CD4-positive, CD25-positive, alpha-beta regulatory T cell (primary cell): ENCODE results near the gene SLC35E2B. TPM values are rescaled to one million over a fixed set of nuclear protein-coding genes. Genes with fewer than 3 reads are reported as not detected.
"Not testable (repeated sequence)": the region's sequence is repeated elsewhere in the genome, so short reads cannot be mapped to it uniquely, and the experiment has no call there.

ENCODE experiments used
- ATAC-seq, 2 donors: fragments of 150-1000 bp; cut with Tn5 transposase; one replicate each; pipeline ENCODE4 v1.10.0; 2021; ENCODE audit warnings: low read depth in 2 of 2, moderate number of reproducible peaks in 2 of 2, moderate library complexity in 1 of 2
- DNase-seq, 3 donors: peaks; one replicate each; pipeline versions ENCODE4 v3.0.0 to v3.0.0-alpha.2; 2012 to 2022; ENCODE audit warnings: mixed read lengths in 1 of 3
- H3K27ac ChIP-seq: one replicate; pipeline ENCODE4 v1.7.0; 2013; ENCODE audit warnings: mild to moderate bottlenecking, low read length; ENCODE audit not compliant: insufficient read depth, poor library complexity, severe bottlenecking
- H3K27me3 ChIP-seq: one replicate; pipeline ENCODE4 v1.7.0; 2013; ENCODE audit warnings: low read length; ENCODE audit not compliant: control insufficient read depth, insufficient read depth
- H3K36me3 ChIP-seq: one replicate; pipeline ENCODE4 v1.7.0; 2013; ENCODE audit warnings: mild to moderate bottlenecking, low read length, moderate library complexity; ENCODE audit not compliant: control insufficient read depth, insufficient read depth
- H3K4me1 ChIP-seq: 2 replicates; pipeline ENCODE4 v1.7.0; 2013; ENCODE audit warnings: mild to moderate bottlenecking, low read length; ENCODE audit not compliant: insufficient read depth, control insufficient read depth, poor library complexity, severe bottlenecking
- H3K4me3 ChIP-seq: one replicate; pipeline ENCODE4 v1.7.0; 2013; ENCODE audit warnings: low read depth, mild to moderate bottlenecking, low read length, moderate library complexity
- H3K9me3 ChIP-seq, 2 experiments: 1 replicate in 1 of 2; 2 replicates in 1 of 2; pipeline ENCODE4 v1.7.0; 2013; ENCODE audit warnings: low read length in 2 of 2, mild to moderate bottlenecking in 1 of 2, moderate library complexity in 1 of 2; ENCODE audit not compliant: control insufficient read depth in 2 of 2
- H3K27ac Mint-ChIP-seq, 3 donors: one replicate each; pipeline ENCODE4 v1.8.0; 2020 to 2022; ENCODE audit warnings: mild to moderate bottlenecking in 3 of 3, mixed read lengths in 3 of 3, moderate library complexity in 2 of 3
- H3K27me3 Mint-ChIP-seq: one replicate; pipeline ENCODE4 v1.8.0; 2022; ENCODE audit warnings: mild to moderate bottlenecking, mixed read lengths
- H3K36me3 Mint-ChIP-seq: one replicate; pipeline ENCODE4 v1.8.0; 2020; ENCODE audit warnings: mixed read lengths
- H3K4me1 Mint-ChIP-seq, 4 donors: one replicate each; pipeline ENCODE4 v1.8.0; 2020 to 2022; ENCODE audit warnings: mixed read lengths in 4 of 4, mild to moderate bottlenecking in 1 of 4
- H3K4me3 Mint-ChIP-seq, 4 donors: one replicate each; pipeline ENCODE4 v1.8.0; 2020 to 2022; ENCODE audit warnings: mild to moderate bottlenecking in 4 of 4, mixed read lengths in 4 of 4, moderate library complexity in 3 of 4
- H3K9me3 Mint-ChIP-seq, 7 donors: one replicate each; pipeline ENCODE4 v1.8.0; 2020 to 2022; ENCODE audit warnings: mixed read lengths in 7 of 7, mild to moderate bottlenecking in 3 of 7, moderate library complexity in 2 of 7
- polyA plus RNA-seq, 4 donors: library from polyadenylated mRNA; unstranded; fragments of 300-500 nt; fragmentation: Illumina TruSeq; gene quantifications; one replicate each; pipeline ENCODE4 v1.2.3, GENCODE V29; 2021
- total RNA-seq: library from RNA; stranded (reverse); gene quantifications from one replicate; pipeline ENCODE4 v1.2.3, GENCODE V29; 2022

Gene SLC35E2B
- total and polyA plus RNA-seq, 5 donors from 2014 or later, result 25.8 to 77.6 (median 31.7) TPM

DNA sequence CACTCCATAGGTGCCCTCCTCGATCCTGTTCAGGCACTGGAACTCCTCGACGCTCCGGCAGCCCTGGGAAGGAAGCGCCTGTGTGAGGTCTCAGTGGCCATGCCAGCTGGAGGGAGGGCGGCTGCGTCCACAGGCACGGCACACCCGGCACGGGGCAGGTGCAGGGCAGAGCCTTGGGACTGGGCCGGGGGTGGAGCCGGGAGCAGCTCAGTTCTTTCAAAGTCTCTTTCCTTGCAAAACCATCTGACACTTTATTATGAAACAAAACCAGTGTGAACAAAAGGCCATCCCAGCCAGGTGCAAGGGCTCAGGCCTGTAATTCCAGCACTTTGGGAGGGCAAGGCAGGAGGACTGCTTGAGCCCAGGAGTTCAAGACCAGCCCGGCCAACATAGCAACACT lies 54.1 kb downstream of the SLC35E2B start:
- H3K4me1 ChIP-seq, H3K36me3 Mint-ChIP-seq, H3K4me3 Mint-ChIP-seq, H3K4me3 ChIP-seq, ATAC-seq, H3K27ac Mint-ChIP-seq, H3K27ac ChIP-seq, H3K27me3 ChIP-seq, H3K27me3 Mint-ChIP-seq, H3K36me3 ChIP-seq, H3K9me3 ChIP-seq, H3K9me3 Mint-ChIP-seq, H3K4me1 Mint-ChIP-seq, DNase-seq: not testable (repeated sequence)

GRCh38 chr1:1637479-1637875 lies 55.1 kb downstream of the SLC35E2B start:
- H3K4me1 ChIP-seq, result not testable (repeated sequence)

GRCh38 chr1:1636621-1637478 lies 55.7 kb downstream of the SLC35E2B start:
- H3K36me3 ChIP-seq, H3K9me3 ChIP-seq, H3K27ac ChIP-seq, H3K4me3 Mint-ChIP-seq, DNase-seq, H3K27me3 Mint-ChIP-seq, H3K9me3 Mint-ChIP-seq, H3K27ac Mint-ChIP-seq, H3K4me1 Mint-ChIP-seq, H3K36me3 Mint-ChIP-seq, H3K27me3 ChIP-seq, ATAC-seq, H3K4me3 ChIP-seq, H3K4me1 ChIP-seq: not testable (repeated sequence)

More at GRCh38 chr1:1637479-1637875, 55.1 kb downstream of the SLC35E2B start:
- H3K27ac Mint-ChIP-seq, H3K9me3 Mint-ChIP-seq, H3K27me3 Mint-ChIP-seq, H3K27me3 ChIP-seq, ATAC-seq, H3K27ac ChIP-seq, H3K36me3 ChIP-seq, H3K4me3 ChIP-seq, H3K4me3 Mint-ChIP-seq, H3K4me1 Mint-ChIP-seq, H3K36me3 Mint-ChIP-seq, H3K9me3 ChIP-seq, DNase-seq: not testable (repeated sequence)

- H3K27me3 Mint-ChIP-seq, H3K27ac Mint-ChIP-seq, H3K27me3 ChIP-seq, H3K4me3 Mint-ChIP-seq, H3K9me3 ChIP-seq, ATAC-seq, H3K36me3 Mint-ChIP-seq, H3K4me3 ChIP-seq, H3K4me1 Mint-ChIP-seq, DNase-seq, H3K27ac ChIP-seq, H3K9me3 Mint-ChIP-seq, H3K36me3 ChIP-seq: not testable (repeated sequence)
- peaks cover 23% of the 10 kb centered on the region for H3K4me1 ChIP-seq
Measured at GRCh38 chr1:1634613-1635012, 58.0 kb downstream of the SLC35E2B start.

GRCh38 chr1:1633409-1633808 lies 59.2 kb downstream of the SLC35E2B start:
- ATAC-seq, H3K4me3 Mint-ChIP-seq, H3K27me3 ChIP-seq, H3K27ac Mint-ChIP-seq, H3K36me3 ChIP-seq, H3K9me3 Mint-ChIP-seq, H3K9me3 ChIP-seq, DNase-seq, H3K4me1 Mint-ChIP-seq, H3K27ac ChIP-seq, H3K27me3 Mint-ChIP-seq, H3K4me3 ChIP-seq, H3K36me3 Mint-ChIP-seq: not testable (repeated sequence)
- H3K4me1 ChIP-seq, result peaks cover 29% of the 10 kb centered on the region

- H3K36me3 ChIP-seq, result no peaks in the 10 kb centered on the region
- peak within 1 kb of the TSS; percentile 19 to 85 (median 68) for H3K4me3 Mint-ChIP-seq
- no peak within 1 kb of the TSS for H3K27ac ChIP-seq
- no peaks in the 10 kb centered on the region for H3K9me3 ChIP-seq
- H3K27ac Mint-ChIP-seq, result no peak within 1 kb of the TSS
- H3K27me3 ChIP-seq, result no peaks in the 10 kb centered on the region
- H3K27me3 Mint-ChIP-seq, result peaks cover 6% of the 10 kb centered on the region
- no peaks in the 10 kb centered on the region for H3K36me3 Mint-ChIP-seq
- H3K4me1 Mint-ChIP-seq, result peaks cover 0 to 6% (median 3%) of the 10 kb centered on the region in 4 donors
- ATAC-seq (no peak), DNase-seq (no peak)
- H3K9me3 Mint-ChIP-seq, result peaks cover 0 to 2% (median 0%) of the 10 kb centered on the region in 7 donors
- no peak within 1 kb of the TSS for H3K4me3 ChIP-seq
- peaks cover 29% of the 10 kb centered on the region for H3K4me1 ChIP-seq
Measured at GRCh38 chr1:1631782-1632420, 60.7 kb downstream of the SLC35E2B start, which contains the start of gene MMP23B. Gene MMP23B (plus strand): TSS chr1:1632173. CDS start chr1:1632219, 46 bp downstream.

DNA sequence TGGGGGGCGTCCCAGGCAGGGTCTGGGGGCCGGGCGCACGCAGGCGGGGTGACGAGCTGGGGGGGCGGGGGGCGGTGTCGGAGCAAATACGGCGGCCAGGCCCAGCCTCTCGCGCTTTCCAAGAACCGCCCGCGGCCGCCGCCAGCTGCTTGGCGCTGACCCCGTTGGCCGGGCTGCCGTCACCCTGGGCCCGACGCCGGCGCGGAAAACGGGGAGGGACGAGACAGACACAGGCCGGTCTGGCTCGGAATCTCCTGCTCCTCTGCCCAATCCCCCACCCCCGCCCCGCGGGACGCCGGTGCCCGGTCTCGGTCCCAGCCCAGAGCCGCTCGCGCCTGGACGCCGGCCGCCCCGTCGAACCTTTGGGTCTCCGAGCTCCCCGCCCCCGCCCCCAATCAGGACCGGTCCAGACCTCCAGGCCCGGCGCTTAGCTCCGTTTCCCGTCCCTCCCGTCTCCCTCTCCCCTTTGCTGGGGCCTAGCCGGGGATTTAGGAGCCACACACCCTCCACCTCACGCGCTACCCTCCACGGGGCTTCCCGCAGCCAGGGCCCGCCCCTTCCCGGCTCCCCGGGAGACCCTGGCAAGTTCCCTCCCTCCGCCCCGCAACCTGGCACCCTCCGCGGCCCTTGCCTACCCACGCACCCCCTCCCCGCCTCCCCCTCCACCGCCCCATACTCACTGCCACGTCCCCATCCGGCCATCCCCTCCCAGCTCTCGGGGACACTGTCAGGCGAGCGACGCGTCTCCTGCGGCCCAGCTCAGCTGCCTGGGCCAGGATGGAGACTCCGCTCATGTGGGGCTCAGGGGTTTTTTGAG lies 61.4 kb downstream of the SLC35E2B start:
- H3K27ac Mint-ChIP-seq, result no peak overlapping the region
- H3K4me1 Mint-ChIP-seq, result peaks cover 0 to 6% (median 3%) of the 10 kb centered on the region in 4 donors
- no peak for ATAC-seq
- H3K4me3 Mint-ChIP-seq, result peak overlapping the region; percentile 19 to 85 (median 68)
- peaks cover 29% of the 10 kb centered on the region for H3K4me1 ChIP-seq
- peak overlapping the region; percentile 79 for H3K27ac ChIP-seq
- no peaks in the 10 kb centered on the region for H3K9me3 ChIP-seq
- peaks cover 0 to 2% (median 0%) of the 10 kb centered on the region in 7 donors for H3K9me3 Mint-ChIP-seq
- peaks cover 6% of the 10 kb centered on the region for H3K27me3 Mint-ChIP-seq
- no peak overlapping the region for H3K4me3 ChIP-seq
- H3K27me3 ChIP-seq, result no peaks in the 10 kb centered on the region
- H3K36me3 ChIP-seq, result no peaks in the 10 kb centered on the region
- no peaks in the 10 kb centered on the region for H3K36me3 Mint-ChIP-seq
- peak in 1 of 3 donors; percentile 15 for DNase-seq
